HCT116 (cell line): ENCODE measurements around the gene LRRN3. TPM values are rescaled to one million over a fixed set of nuclear protein-coding genes. Genes with fewer than 3 reads are reported as not detected.

ENCODE experiments used
- ATAC-seq: fragments of 200-7000 bp; cut with Tn5 transposase; 2 replicates; pipeline ENCODE4 v1.9.1; 2020; ENCODE audit warnings: mild to moderate bottlenecking, moderate library complexity
- BruUV-seq: library from RNA; stranded (reverse); fragments of 400-500 nt; replicated peaks from 2 replicates; lab custom pipeline; 2021; lab: Mats Ljungman, UMichigan
- CTCF ChIA-PET: fragments of 300-600 bp; sonication (Branson Sonifier 250); formaldehyde crosslinking; loops from one replicate; lab custom pipeline; 2021; ENCODE audit warnings: antibody characterized with exemption; lab: Charles Lee
- POLR2A ChIA-PET: fragments of 300-600, 350-600 bp; sonication (Branson Sonifier 250); formaldehyde crosslinking; loops from one replicate; lab custom pipeline; 2021; ENCODE audit warnings: antibody characterized with exemption; lab: Charles Lee
- RAD21 ChIA-PET, 2 experiments: fragments of 300-600 bp; sonication (Branson Sonifier 250); formaldehyde crosslinking; loops; one replicate each; lab custom pipeline; 2023; ENCODE audit warnings: low total read pairs in 2 of 2; ENCODE audit not compliant: uncharacterized antibody in 2 of 2, unreplicated experiment in 2 of 2, low non-redundant PET in 1 of 2; lab: Charles Lee
- DNase-seq: peaks from one replicate; pipeline ENCODE4 v3.0.0-alpha.2; 2010; ENCODE audit warnings: low read depth, low spot score
- H2AFZ ChIP-seq: fragments of 200-600 bp; shearing (Covaris generic), sonication (generic); 2 replicates; pipeline ENCODE4 v1.6.1; 2017; ENCODE audit warnings: low read depth, mixed run types, mixed read lengths, antibody characterized with exemption, low read length; ENCODE audit not compliant: poor library complexity, severe bottlenecking
- H3K27ac ChIP-seq: 2 replicates; pipeline ENCODE4 v1.5.1; 2012; ENCODE audit warnings: low read depth, low read length
- H3K27me3 ChIP-seq: fragments of 200-600 bp; sonication (generic); 2 replicates; pipeline ENCODE4 v1.6.1; 2016; ENCODE audit warnings: mixed run types, low read length, mixed read lengths; ENCODE audit not compliant: insufficient read depth
- H3K36me3 ChIP-seq, 2 experiments: fragments of 200-500 bp in 1 of 2; fragments of 200-600 bp in 1 of 2; sonication (Bioruptor generic) in 1 of 2; sonication (generic) in 1 of 2; 2 replicates each; pipeline versions ENCODE4 v1.5.1 to v1.6.1; 2014 to 2016; ENCODE audit warnings: low read length in 2 of 2, inconsistent platforms in 1 of 2, mixed read lengths in 1 of 2, mixed run types in 1 of 2; ENCODE audit not compliant: insufficient read depth in 2 of 2, control insufficient read depth in 1 of 2
- H3K4me1 ChIP-seq, 2 experiments: fragments of 200-600 bp in 1 of 2; sonication (generic) in 1 of 2; 2 replicates each; pipeline versions ENCODE4 v1.5.1 to v1.6.1; 2012 to 2017; ENCODE audit warnings: low read length in 2 of 2, inconsistent platforms in 1 of 2, mild to moderate bottlenecking in 1 of 2, mixed read lengths in 1 of 2, mixed run types in 1 of 2, moderate library complexity in 1 of 2; ENCODE audit not compliant: insufficient read depth in 2 of 2, control insufficient read depth in 1 of 2
- H3K4me2 ChIP-seq: fragments of 200-600 bp; sonication (generic); 2 replicates; pipeline ENCODE4 v1.6.1; 2017; ENCODE audit warnings: mixed run types, low read length, mixed read lengths
- H3K4me3 ChIP-seq, 2 experiments: fragments of 200-600 bp in 1 of 2; sonication (generic) in 1 of 2; replicated peaks in 1 of 2; 2 replicates each; pipeline ENCODE4 v1.5.1; 2011 to 2016; ENCODE audit warnings: low read length in 2 of 2, control low read depth in 1 of 2, low read depth in 1 of 2, mild to moderate bottlenecking in 1 of 2, mixed read lengths in 1 of 2, mixed run types in 1 of 2
- H3K79me2 ChIP-seq: fragments of 200-600 bp; sonication (generic); 2 replicates; pipeline ENCODE4 v1.6.1; 2017; ENCODE audit warnings: mild to moderate bottlenecking, mixed run types, low read length, moderate library complexity, mixed read lengths; ENCODE audit not compliant: insufficient read depth
- H3K9ac ChIP-seq: fragments of 200-600 bp; sonication (generic); 2 replicates; pipeline ENCODE4 v1.6.1; 2016; ENCODE audit warnings: low read length, mixed read lengths
- H3K9me2 ChIP-seq: fragments of 200-600 bp; sonication (generic), shearing (Covaris generic); 2 replicates; pipeline ENCODE4 v1.6.1; 2017; ENCODE audit warnings: mixed run types, mild to moderate bottlenecking, moderate library complexity; ENCODE audit not compliant: insufficient read depth
- H3K9me3 ChIP-seq, 2 experiments: fragments of 200-500 bp in 1 of 2; fragments of 200-600 bp in 1 of 2; sonication (Bioruptor generic) in 1 of 2; sonication (generic) in 1 of 2; 2 replicates each; pipeline ENCODE4 v1.6.1; 2014 to 2017; ENCODE audit warnings: low read length in 2 of 2, mixed read lengths in 2 of 2, inconsistent platforms in 1 of 2, low read depth in 1 of 2, mild to moderate bottlenecking in 1 of 2, mixed run types in 1 of 2, moderate library complexity in 1 of 2; ENCODE audit not compliant: control insufficient read depth in 1 of 2, insufficient read depth in 1 of 2
- H4K20me1 ChIP-seq: fragments of 200-600 bp; sonication (generic), shearing (Covaris generic); 2 replicates; pipeline ENCODE4 v1.6.1; 2017; ENCODE audit warnings: mixed run types, mild to moderate bottlenecking, moderate library complexity; ENCODE audit not compliant: insufficient read depth
- CBX3 ChIP-seq: IDR thresholded peaks from 2 replicates; pipeline ENCODE4 v1.6.1; 2012; ENCODE audit warnings: low read depth
- CTCF ChIP-seq, 3 experiments: fragments of 200-600 bp in 1 of 3; sonication (generic) in 1 of 3; IDR thresholded peaks in 2 of 3; conservative IDR thresholded peaks in 1 of 3; 2 replicates each; pipeline ENCODE4 v1.5.1; 2012 to 2017; ENCODE audit warnings: low read depth in 2 of 3, low read length in 2 of 3, antibody characterized with exemption in 1 of 3, borderline replicate concordance in 1 of 3, control low read depth in 1 of 3, mild to moderate bottlenecking in 1 of 3, mixed read lengths in 1 of 3, mixed run types in 1 of 3, moderate library complexity in 1 of 3; ENCODE audit not compliant: insufficient read depth in 1 of 3
- EGR1 ChIP-seq: IDR thresholded peaks from 2 replicates; pipeline ENCODE4 v1.6.1; 2012; ENCODE audit warnings: low read depth
- EZH2 ChIP-seq: fragments of 200-600 bp; sonication (generic); IDR thresholded peaks from 2 replicates; pipeline ENCODE4 v1.6.1; 2017; ENCODE audit warnings: antibody characterized with exemption, mixed run types
- JUND ChIP-seq: IDR thresholded peaks from 2 replicates; pipeline ENCODE4 v1.6.1; 2012
- MAX ChIP-seq: IDR thresholded peaks from 2 replicates; pipeline ENCODE4 v1.6.1; 2012
- POLR2AphosphoS5 ChIP-seq: IDR thresholded peaks from 2 replicates; pipeline ENCODE4 v1.6.1; 2011; ENCODE audit warnings: mild to moderate bottlenecking, low read depth, low read length, moderate library complexity
- RAD21 ChIP-seq: IDR thresholded peaks from 2 replicates; pipeline ENCODE4 v1.6.1; 2012; ENCODE audit warnings: low read depth, mild to moderate bottlenecking
- REST ChIP-seq: IDR thresholded peaks from 2 replicates; pipeline ENCODE4 v1.6.1; 2012; ENCODE audit warnings: low read depth
- SP1 ChIP-seq: IDR thresholded peaks from 2 replicates; pipeline ENCODE4 v1.6.1; 2012; ENCODE audit warnings: low read depth
- TCF7L2 ChIP-seq: IDR thresholded peaks from 2 replicates; pipeline ENCODE4 v1.7.0; 2011; ENCODE audit warnings: borderline replicate concordance, inconsistent platforms; ENCODE audit not compliant: insufficient read depth, insufficient read length; ENCODE audit errors: extremely low read depth
- YY1 ChIP-seq: IDR thresholded peaks from 2 replicates; pipeline ENCODE4 v1.6.1; 2011; ENCODE audit warnings: low read length, low read depth, moderate library complexity, mild to moderate bottlenecking; ENCODE audit not compliant: insufficient replicate concordance; ENCODE audit errors: extremely low read depth
- intact Hi-C: fragments of 100-400 bp; cut with micrococcal nuclease; formaldehyde crosslinking; loops from 2 replicates; pipeline ENCODE4 v1.10.0; 2022
- total RNA-seq: library from RNA; stranded (reverse); gene quantifications from one replicate; pipeline ENCODE4 v1.2.1, GENCODE V29; 2021; ENCODE audit not compliant: unreplicated experiment
- TF ChIP-seq, protein P1 (sequence below): IDR thresholded peaks from 2 replicates; pipeline ENCODE4 v1.6.1; 2011; ENCODE audit warnings: mild to moderate bottlenecking, low read length, moderate library complexity; ENCODE audit not compliant: insufficient replicate concordance; ENCODE audit errors: extremely low read depth

LRRN3 gene
- total RNA-seq, 1 experiment from 2014 or later = 0.07 TPM

- ATAC-seq (no peak), DNase-seq (no peak)
- no peak overlapping the region for H3K9ac ChIP-seq
- no peak overlapping the region for H3K27ac ChIP-seq
- no peaks in the 10 kb centered on the region for H3K27me3 ChIP-seq
- no peaks in the 10 kb centered on the region for H3K4me1 ChIP-seq
- BruUV-seq = no TSS peak
- H3K9me2 ChIP-seq = no peaks in the 10 kb centered on the region
- H4K20me1 ChIP-seq = no peaks in the 10 kb centered on the region
- H3K36me3 ChIP-seq = no peaks in the 10 kb centered on the region
- H3K4me3 ChIP-seq = no peak overlapping the region
- RAD21 ChIA-PET = no interaction called here
- TF ChIP-seq REST (peak; percentile 14; the same call in 1 of the 2 replicates), CBX3 (no peak), POLR2AphosphoS5 (no peak), RAD21 (no peak), YY1 (no peak), TCF7L2 (no peak)
- CTCF ChIA-PET = no interaction called here
- H3K4me2 ChIP-seq = no peak overlapping the region
- POLR2A ChIA-PET = no interaction called here
- no peaks in the 10 kb centered on the region for H3K79me2 ChIP-seq
- intact Hi-C loops = no loop called here
- H3K9me3 ChIP-seq = no peaks in the 10 kb centered on the region
- H2AFZ ChIP-seq = no peak overlapping the region
Observed at GRCh38 chr7:111126987-111127386, 36.1 kb downstream of the LRRN3 start.

DNA sequence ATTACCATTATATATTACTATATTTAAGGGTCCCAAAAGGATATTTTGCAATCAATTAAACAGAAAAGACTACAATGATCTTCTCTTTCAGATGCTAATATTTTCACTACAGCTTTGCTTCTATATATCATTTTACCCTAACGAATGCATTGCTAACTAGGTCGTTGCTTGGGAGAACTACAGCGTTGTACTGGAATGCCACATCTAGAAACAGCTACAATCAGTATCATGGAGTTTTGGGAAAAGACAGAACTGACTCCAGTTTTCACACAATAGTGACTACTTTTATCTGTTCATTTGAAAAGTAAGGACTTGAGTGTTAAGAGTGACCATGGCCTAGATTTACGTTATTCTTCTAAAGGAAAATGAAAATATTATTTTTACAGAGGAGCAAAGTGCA is 38.5 kb downstream of the LRRN3 start:
- Histone ChIP-seq H3K27ac (no peak overlapping the region), H3K4me3 (no peak overlapping the region), H2AFZ (no peak overlapping the region), H3K27me3 (no peaks in the 10 kb centered on the region), H3K4me1 (peaks cover 9 to 13% of the 10 kb centered on the region in 2 experiments; a peak in 3 of 4 replicates), H3K79me2 (no peaks in the 10 kb centered on the region), H3K9ac (no peak overlapping the region), H3K9me3 (no peaks in the 10 kb centered on the region), H3K9me2 (no peaks in the 10 kb centered on the region), H3K4me2 (no peak overlapping the region), H3K36me3 (no peaks in the 10 kb centered on the region), H4K20me1 (no peaks in the 10 kb centered on the region)
- ChIA-PET RAD21 (no interaction called here), POLR2A (no interaction called here), CTCF (no interaction called here)
- intact Hi-C loops = no loop called here
- no TSS peak for BruUV-seq
- DNase-seq = no peak
- no peak for ATAC-seq
- no peak for TF ChIP-seq JUND
- TF ChIP-seq, protein P1, sequence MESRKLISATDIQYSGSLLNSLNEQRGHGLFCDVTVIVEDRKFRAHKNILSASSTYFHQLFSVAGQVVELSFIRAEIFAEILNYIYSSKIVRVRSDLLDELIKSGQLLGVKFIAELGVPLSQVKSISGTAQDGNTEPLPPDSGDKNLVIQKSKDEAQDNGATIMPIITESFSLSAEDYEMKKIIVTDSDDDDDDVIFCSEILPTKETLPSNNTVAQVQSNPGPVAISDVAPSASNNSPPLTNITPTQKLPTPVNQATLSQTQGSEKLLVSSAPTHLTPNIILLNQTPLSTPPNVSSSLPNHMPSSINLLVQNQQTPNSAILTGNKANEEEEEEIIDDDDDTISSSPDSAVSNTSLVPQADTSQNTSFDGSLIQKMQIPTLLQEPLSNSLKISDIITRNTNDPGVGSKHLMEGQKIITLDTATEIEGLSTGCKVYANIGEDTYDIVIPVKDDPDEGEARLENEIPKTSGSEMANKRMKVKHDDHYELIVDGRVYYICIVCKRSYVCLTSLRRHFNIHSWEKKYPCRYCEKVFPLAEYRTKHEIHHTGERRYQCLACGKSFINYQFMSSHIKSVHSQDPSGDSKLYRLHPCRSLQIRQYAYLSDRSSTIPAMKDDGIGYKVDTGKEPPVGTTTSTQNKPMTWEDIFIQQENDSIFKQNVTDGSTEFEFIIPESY = no peak
- TF ChIP-seq YY1 = no peak
- no peak for TF ChIP-seq EZH2
- no peak for TF ChIP-seq SP1
- no peak for TF ChIP-seq CTCF (IDR thresholded peaks at IDR 0.05 in 2 of 3, conservative IDR thresholded peaks at IDR 0.05 in 1 of 3; ENCODE audit: borderline replicate concordance in 1 of 3, insufficient read depth in 1 of 3, low read depth in 2 of 3, low read length in 2 of 3)
- no peak for TF ChIP-seq MAX
- no peak for TF ChIP-seq EGR1
- TF ChIP-seq RAD21 = no peak
